MM.1S (cell line): ENCODE results near the gene CALD1.

ENCODE experiments used
- DNase-seq: peaks from one replicate; pipeline ENCODE4 v3.0.0-alpha.2; 2015
- H2AFZ ChIP-seq: fragments of 300-600 bp; sonication (generic); 2 replicates; pipeline ENCODE4 v1.6.0; 2016; ENCODE audit warnings: antibody characterized with exemption, low read length
- H3F3A ChIP-seq: fragments of 300-600 bp; sonication (generic); 2 replicates; pipeline ENCODE4 v1.6.1; 2016; ENCODE audit warnings: mild to moderate bottlenecking, antibody characterized with exemption, low read length, moderate library complexity, mixed read lengths; ENCODE audit not compliant: insufficient read depth
- H3K27ac ChIP-seq: fragments of 300-600 bp; sonication (generic); 2 replicates; pipeline ENCODE4 v1.5.1; 2016; ENCODE audit warnings: mild to moderate bottlenecking, low read length
- H3K27me3 ChIP-seq: fragments of 300-600 bp; sonication (generic); replicated peaks from 2 replicates; pipeline ENCODE4 v1.6.0; 2016; ENCODE audit warnings: low read length; ENCODE audit not compliant: insufficient read depth
- H3K36me3 ChIP-seq: fragments of 300-600 bp; sonication (generic); replicated peaks from 2 replicates; pipeline ENCODE4 v1.6.1; 2016; ENCODE audit warnings: mild to moderate bottlenecking, low read length, mixed read lengths; ENCODE audit not compliant: insufficient read depth
- H3K4me1 ChIP-seq: fragments of 300-600 bp; sonication (generic); 2 replicates; pipeline ENCODE4 v1.6.1; 2016; ENCODE audit warnings: low read length, mixed read lengths
- H3K4me2 ChIP-seq: fragments of 300-600 bp; sonication (generic); 2 replicates; pipeline ENCODE4 v1.6.0; 2016; ENCODE audit warnings: low read depth, low read length
- H3K4me3 ChIP-seq: fragments of 300-600 bp; sonication (generic); 2 replicates; pipeline ENCODE4 v1.5.1; 2016; ENCODE audit warnings: low read length, mixed read lengths
- H3K79me2 ChIP-seq: fragments of 300-600 bp; sonication (generic); 2 replicates; pipeline ENCODE4 v1.6.1; 2016; ENCODE audit warnings: mixed run types, low read length, mixed read lengths
- H3K9ac ChIP-seq: fragments of 300-600 bp; sonication (generic); 2 replicates; pipeline ENCODE4 v1.6.1; 2016; ENCODE audit warnings: low read length, mixed read lengths
- H3K9me2 ChIP-seq: fragments of 300-600 bp; sonication (generic); replicated peaks from 2 replicates; pipeline ENCODE4 v1.6.1; 2016; ENCODE audit warnings: mild to moderate bottlenecking, low read length, mixed read lengths; ENCODE audit not compliant: insufficient read depth
- H3K9me3 ChIP-seq: fragments of 300-600 bp; sonication (generic); replicated peaks from 2 replicates; pipeline ENCODE4 v1.6.1; 2016; ENCODE audit warnings: mild to moderate bottlenecking, low read length, mixed read lengths; ENCODE audit not compliant: insufficient read depth
- H4K20me1 ChIP-seq: fragments of 300-600 bp; sonication (generic); 2 replicates; pipeline ENCODE4 v1.6.1; 2016; ENCODE audit warnings: mild to moderate bottlenecking, low read length, moderate library complexity, mixed read lengths; ENCODE audit not compliant: insufficient read depth
- CTCF ChIP-seq: fragments of 300-600 bp; sonication (generic); IDR thresholded peaks from 2 replicates; pipeline ENCODE4 v1.5.1; 2016; ENCODE audit warnings: antibody characterized with exemption, low read length, mixed read lengths
- EZH2 ChIP-seq: fragments of 300-600 bp; sonication (generic); optimal IDR thresholded peaks from 2 replicates; pipeline ENCODE3; 2017; ENCODE audit warnings: low read depth, mild to moderate bottlenecking, antibody characterized with exemption, low read length, mixed read lengths
- EZH2phosphoT487 ChIP-seq: fragments of 300-600 bp; sonication (generic); IDR thresholded peaks from 2 replicates; pipeline ENCODE4 v1.6.1; 2018; ENCODE audit warnings: antibody characterized with exemption, low read length

The CALD1 gene

GRCh38 chr7:134940729-134941128 lies 161.3 kb downstream of the CALD1 start:
- Histone ChIP-seq H3K4me2 (no peak overlapping the region), H3F3A (no peaks in the 10 kb centered on the region)

GRCh38 chr7:134941185-134941900 lies 161.9 kb downstream of the CALD1 start:
- no peaks in the 10 kb centered on the region for H4K20me1 ChIP-seq
- H3K9me3 ChIP-seq = no peaks in the 10 kb centered on the region
- no peak overlapping the region for H2AFZ ChIP-seq
- no peaks in the 10 kb centered on the region for H3K4me1 ChIP-seq
- no peak overlapping the region for H3K27ac ChIP-seq
- H3K9ac ChIP-seq = no peak overlapping the region
- H3K79me2 ChIP-seq = no peaks in the 10 kb centered on the region
- TF ChIP-seq EZH2phosphoT487 (no peak), CTCF (no peak), EZH2 (no peak)
- no peaks in the 10 kb centered on the region for H3F3A ChIP-seq
- no peak for DNase-seq
- H3K4me2 ChIP-seq = no peak overlapping the region
- H3K4me3 ChIP-seq = no peak overlapping the region
- no peaks in the 10 kb centered on the region for H3K27me3 ChIP-seq
- H3K36me3 ChIP-seq = no peaks in the 10 kb centered on the region
- H3K9me2 ChIP-seq = no peaks in the 10 kb centered on the region

More at GRCh38 chr7:134940729-134941128, 161.3 kb downstream of the CALD1 start:
- H3K9me2 ChIP-seq = no peaks in the 10 kb centered on the region
- no peak overlapping the region for H3K27ac ChIP-seq
- no peak overlapping the region for H3K9ac ChIP-seq
- H2AFZ ChIP-seq = no peak overlapping the region
- H3K27me3 ChIP-seq = peaks cover 1% of the 10 kb centered on the region; the same call in 1 of the 2 replicates
- no peaks in the 10 kb centered on the region for H3K36me3 ChIP-seq
- H3K9me3 ChIP-seq = no peaks in the 10 kb centered on the region
- no peaks in the 10 kb centered on the region for H3K4me1 ChIP-seq
- H4K20me1 ChIP-seq = no peaks in the 10 kb centered on the region
- H3K4me3 ChIP-seq = no peak overlapping the region
- H3K79me2 ChIP-seq = no peaks in the 10 kb centered on the region
- TF ChIP-seq EZH2 (no peak), EZH2phosphoT487 (no peak), CTCF (no peak)
- DNase-seq = no peak

GRCh38 chr7:134941952-134942351 lies 162.5 kb downstream of the CALD1 start:
- Histone ChIP-seq H3K4me2 (no peak overlapping the region), H3K4me3 (no peak overlapping the region), H3K27ac (no peak overlapping the region), H4K20me1 (no peaks in the 10 kb centered on the region), H3K9me3 (no peaks in the 10 kb centered on the region), H3F3A (no peaks in the 10 kb centered on the region), H2AFZ (no peak overlapping the region), H3K9me2 (no peaks in the 10 kb centered on the region), H3K4me1 (no peaks in the 10 kb centered on the region), H3K79me2 (no peaks in the 10 kb centered on the region), H3K9ac (no peak overlapping the region), H3K27me3 (no peaks in the 10 kb centered on the region), H3K36me3 (no peaks in the 10 kb centered on the region)
- no peak for DNase-seq
- TF ChIP-seq CTCF (no peak), EZH2 (no peak), EZH2phosphoT487 (no peak)
